ENCODE measurements around the gene WDR7.

WDR7 gene

GRCh38 chr18:56927786-56928185 lies 276.6 kb downstream of the WDR7 start:
- no peaks in the 10 kb centered on the region for H3K27me3 ChIP-seq (ENCODE audit: control insufficient read depth, insufficient read depth, low read length)
- H3K9ac ChIP-seq: no peak overlapping the region
- no peaks in the 10 kb centered on the region for H3K9me3 ChIP-seq (ENCODE audit: control insufficient read depth, low read length)
- no peak overlapping the region for H3K4me2 ChIP-seq (ENCODE audit: low read length)
- H3K79me2 ChIP-seq: no peaks in the 10 kb centered on the region
- H3K4me1 ChIP-seq: no peaks in the 10 kb centered on the region
- TF ChIP-seq CTCF (IDR thresholded peaks at IDR 0.05): no peak
- H3K36me3 ChIP-seq (ENCODE audit: control insufficient read depth, insufficient read depth, low read length): no peaks in the 10 kb centered on the region
- no peak overlapping the region for H2AFZ ChIP-seq
- no peak overlapping the region for H3K27ac ChIP-seq
- H3K4me3 ChIP-seq (ENCODE audit: low read depth, low read length): no peak overlapping the region

- no peaks in the 10 kb centered on the region for H3K9me3 ChIP-seq (ENCODE audit: control insufficient read depth, low read length)
Measured at GRCh38 chr18:56929886-56930285, 278.7 kb downstream of the WDR7 start.

DNA sequence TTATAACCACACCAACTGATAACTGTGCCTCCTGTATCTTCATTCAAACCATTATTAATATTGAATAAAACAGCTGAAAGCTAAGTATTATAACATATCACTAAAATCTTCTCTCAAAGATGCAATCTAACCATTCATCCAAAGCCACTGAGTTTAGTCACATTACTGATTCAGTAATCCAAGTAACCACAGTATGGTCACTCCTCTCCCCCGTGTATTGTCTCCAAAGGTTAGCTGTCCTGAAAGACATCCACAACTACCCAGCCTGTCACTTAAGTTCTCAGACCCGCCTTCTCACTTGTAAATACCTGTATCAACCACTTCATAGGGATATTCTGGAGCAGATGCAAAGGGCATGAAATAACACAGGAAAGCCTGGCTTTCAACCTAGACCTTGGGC lies 282.3 kb downstream of the WDR7 start:
- Histone ChIP-seq H3K4me2 (ENCODE audit: low read length) (no peak overlapping the region), H3K4me3 (ENCODE audit: low read depth, low read length) (no peak overlapping the region), H3K27me3 (ENCODE audit: control insufficient read depth, insufficient read depth, low read length) (no peaks in the 10 kb centered on the region), H2AFZ (no peak overlapping the region), H3K27ac (no peak overlapping the region), H3K79me2 (no peaks in the 10 kb centered on the region), H3K4me1 (peaks cover 5% of the 10 kb centered on the region), H3K36me3 (ENCODE audit: control insufficient read depth, insufficient read depth, low read length) (no peaks in the 10 kb centered on the region), H3K9me3 (ENCODE audit: control insufficient read depth, low read length) (no peaks in the 10 kb centered on the region), H3K9ac (no peak overlapping the region)
- TF ChIP-seq CTCF (IDR thresholded peaks at IDR 0.05): no peak

More at GRCh38 chr18:56929886-56930285, 278.7 kb downstream of the WDR7 start:
- Histone ChIP-seq H3K36me3 (ENCODE audit: control insufficient read depth, insufficient read depth, low read length) (no peaks in the 10 kb centered on the region), H3K79me2 (no peaks in the 10 kb centered on the region), H3K4me3 (ENCODE audit: low read depth, low read length) (no peak overlapping the region), H3K27ac (no peak overlapping the region), H3K4me2 (ENCODE audit: low read length) (no peak overlapping the region), H2AFZ (no peak overlapping the region), H3K9ac (no peak overlapping the region), H3K4me1 (peaks cover 5% of the 10 kb centered on the region), H3K27me3 (ENCODE audit: control insufficient read depth, insufficient read depth, low read length) (no peaks in the 10 kb centered on the region)
- no peak for TF ChIP-seq CTCF (IDR thresholded peaks at IDR 0.05)

DNA sequence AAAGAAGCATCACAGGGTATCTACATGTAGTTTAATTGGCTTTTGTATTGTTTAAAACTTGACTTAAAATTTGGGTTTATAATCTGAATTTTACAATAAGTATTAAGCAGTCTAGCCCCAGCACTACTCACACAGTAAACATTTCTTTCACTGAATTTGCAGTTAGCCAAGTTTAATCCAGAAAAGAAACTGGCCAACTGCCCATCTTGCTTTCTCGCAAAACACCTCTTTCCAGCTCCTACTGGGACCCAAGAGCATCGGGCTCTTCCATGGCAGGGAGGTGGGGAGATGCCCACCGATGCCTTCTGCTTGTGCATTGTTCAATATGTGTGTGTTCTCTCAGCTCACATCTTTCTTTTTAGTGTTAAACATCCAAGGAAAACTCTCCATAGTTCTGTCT lies 283.0 kb downstream of the WDR7 start:
- Histone ChIP-seq H3K4me3 (ENCODE audit: low read depth, low read length) (no peak overlapping the region), H3K27me3 (ENCODE audit: control insufficient read depth, insufficient read depth, low read length) (no peaks in the 10 kb centered on the region), H3K27ac (no peak overlapping the region), H3K9me3 (ENCODE audit: control insufficient read depth, low read length) (no peaks in the 10 kb centered on the region), H3K79me2 (no peaks in the 10 kb centered on the region), H3K36me3 (ENCODE audit: control insufficient read depth, insufficient read depth, low read length) (no peaks in the 10 kb centered on the region), H3K4me2 (ENCODE audit: low read length) (no peak overlapping the region), H3K9ac (no peak overlapping the region), H2AFZ (no peak overlapping the region), H3K4me1 (peaks cover 5% of the 10 kb centered on the region)
- no peak for TF ChIP-seq CTCF (IDR thresholded peaks at IDR 0.05)

DNA sequence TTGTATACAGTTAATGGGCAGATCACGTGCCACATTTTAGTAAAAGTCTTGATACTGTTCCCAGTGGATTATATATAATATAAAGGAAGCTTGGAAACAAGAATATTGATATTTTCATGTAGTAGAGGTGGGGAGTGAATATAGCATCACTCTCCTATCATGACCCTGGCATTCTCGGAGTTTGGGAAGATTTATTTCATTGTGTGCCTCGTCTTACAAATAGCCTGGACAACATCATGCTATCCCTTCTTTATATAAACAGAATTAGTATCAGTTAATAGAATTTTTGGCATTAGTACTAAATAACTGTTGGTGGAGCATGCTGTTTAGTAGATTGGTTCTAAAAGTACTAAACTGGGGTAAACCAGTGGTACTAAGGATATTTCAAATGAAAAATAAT lies 283.7 kb downstream of the WDR7 start:
- H3K27ac ChIP-seq: no peak overlapping the region
- no peaks in the 10 kb centered on the region for H3K36me3 ChIP-seq (ENCODE audit: control insufficient read depth, insufficient read depth, low read length)
- no peak overlapping the region for H3K9ac ChIP-seq
- H3K27me3 ChIP-seq (ENCODE audit: control insufficient read depth, insufficient read depth, low read length): no peaks in the 10 kb centered on the region
- TF ChIP-seq CTCF (IDR thresholded peaks at IDR 0.05): no peak
- H3K4me3 ChIP-seq (ENCODE audit: low read depth, low read length): no peak overlapping the region
- peaks cover 5% of the 10 kb centered on the region for H3K4me1 ChIP-seq
- no peak overlapping the region for H2AFZ ChIP-seq
- H3K79me2 ChIP-seq: no peaks in the 10 kb centered on the region
- no peaks in the 10 kb centered on the region for H3K9me3 ChIP-seq (ENCODE audit: control insufficient read depth, low read length)
- no peak overlapping the region for H3K4me2 ChIP-seq (ENCODE audit: low read length)

All from parathyroid adenoma (tissue), 2 donors.